HEK293T (cell line): Measurements from ENCODE around the gene ZBTB8B.

Source experiments
- CTCF ChIA-PET: fragments of 350-600 bp; formaldehyde crosslinking; extraction: SDS; loops from one replicate; lab custom pipeline; 2021; ENCODE audit warnings: antibody characterized with exemption, inconsistent platforms; lab: Yijun Ruan, JAX
- POLR2A ChIA-PET: fragments of 350-600 bp; formaldehyde crosslinking; extraction: SDS; loops from one replicate; lab custom pipeline; 2020; ENCODE audit warnings: antibody characterized with exemption, inconsistent platforms; lab: Yijun Ruan, JAX
- DNase-seq: peaks from one replicate; pipeline ENCODE4 v3.0.0; 2012; ENCODE audit warnings: mixed read lengths; ENCODE audit errors: extremely low spot score
- ARNT ChIP-seq: fragments of 450-650 bp; IDR thresholded peaks from 2 replicates; pipeline ENCODE4 v1.6.1; 2017; ENCODE audit warnings: mild to moderate bottlenecking
- BHLHE40 ChIP-seq: fragments of 450-650 bp; IDR thresholded peaks from 2 replicates; pipeline ENCODE4 v1.6.1; 2016; ENCODE audit warnings: mild to moderate bottlenecking, moderate library complexity, borderline replicate concordance
- CTBP1 ChIP-seq: fragments of 450-650 bp; IDR thresholded peaks from 2 replicates; pipeline ENCODE4 v1.6.1; 2016; ENCODE audit warnings: borderline replicate concordance
- ELF4 ChIP-seq: fragments of 450-650 bp; IDR thresholded peaks from 2 replicates; pipeline ENCODE4 v1.6.1; 2017; ENCODE audit warnings: antibody characterized with exemption
- FOXA1 ChIP-seq: fragments of 450-650 bp; IDR thresholded peaks from 2 replicates; pipeline ENCODE4 v1.6.1; 2016; ENCODE audit warnings: mild to moderate bottlenecking
- FOXK2 ChIP-seq: fragments of 450-650 bp; IDR thresholded peaks from 2 replicates; pipeline ENCODE4 v1.6.1; 2016; ENCODE audit warnings: mild to moderate bottlenecking
- FOXM1 ChIP-seq: fragments of 450-650 bp; IDR thresholded peaks from 2 replicates; pipeline ENCODE4 v1.6.1; 2017; ENCODE audit warnings: mild to moderate bottlenecking, borderline replicate concordance
- HDGF ChIP-seq: fragments of 450-650 bp; IDR thresholded peaks from 2 replicates; pipeline ENCODE4 v1.6.1; 2017; ENCODE audit warnings: antibody characterized with exemption, borderline replicate concordance
- L3MBTL2 ChIP-seq: fragments of 450-650 bp; conservative IDR thresholded peaks from 2 replicates; pipeline ENCODE4 v1.6.1; 2016; ENCODE audit warnings: mild to moderate bottlenecking
- LEF1 ChIP-seq: fragments of 450-650 bp; IDR thresholded peaks from 2 replicates; pipeline ENCODE4 v1.6.1; 2017; ENCODE audit warnings: mild to moderate bottlenecking, borderline replicate concordance
- NFRKB ChIP-seq: fragments of 450-650 bp; IDR thresholded peaks from 2 replicates; pipeline ENCODE4 v1.6.1; 2016; ENCODE audit warnings: mild to moderate bottlenecking, moderate library complexity
- SP1 ChIP-seq: fragments of 450-650 bp; IDR thresholded peaks from 2 replicates; pipeline ENCODE4 v1.6.1; 2017
- SUZ12 ChIP-seq: fragments of 450-650 bp; IDR thresholded peaks from 2 replicates; pipeline ENCODE4 v1.6.1; 2016; ENCODE audit warnings: mild to moderate bottlenecking
- TARDBP ChIP-seq: fragments of 450-650 bp; IDR thresholded peaks from 2 replicates; pipeline ENCODE4 v1.6.1; 2016
- ZNF384 ChIP-seq: fragments of 450-650 bp; IDR thresholded peaks from 2 replicates; pipeline ENCODE4 v1.6.1; 2016
- TF ChIP-seq, protein P1 (sequence below): fragments of 450-650 bp; IDR thresholded peaks from 2 replicates; pipeline ENCODE4 v1.6.1; 2016

ZBTB8B gene

DNA sequence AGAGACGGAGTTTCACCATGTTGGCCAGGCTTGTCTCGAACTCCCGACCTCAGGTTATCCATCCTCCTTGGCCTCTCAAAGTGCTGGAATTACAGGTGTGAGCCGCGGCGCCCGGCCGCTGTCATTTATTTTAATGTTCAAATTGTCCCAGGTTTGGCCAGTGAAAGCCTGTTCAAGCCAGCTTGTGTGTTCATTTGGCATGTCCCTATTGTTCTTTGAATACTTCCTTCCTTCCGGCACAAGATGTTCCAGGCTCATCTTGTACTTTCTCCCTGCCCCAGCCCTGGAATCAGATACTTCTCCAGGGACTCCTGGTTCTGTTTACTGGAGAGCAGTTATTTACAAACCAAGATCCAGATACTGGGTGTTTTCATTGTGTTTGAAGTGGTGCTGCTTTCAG is 37.0 kb downstream of the ZBTB8B start:
- no peak for TF ChIP-seq SUZ12
- no peak for TF ChIP-seq ELF4
- no peak for TF ChIP-seq HDGF
- TF ChIP-seq FOXK2: no peak
- TF ChIP-seq FOXA1: no peak
- TF ChIP-seq LEF1: no peak
- TF ChIP-seq FOXM1: no peak
- TF ChIP-seq NFRKB: no peak
- no peak for TF ChIP-seq L3MBTL2
- TF ChIP-seq, protein P1, sequence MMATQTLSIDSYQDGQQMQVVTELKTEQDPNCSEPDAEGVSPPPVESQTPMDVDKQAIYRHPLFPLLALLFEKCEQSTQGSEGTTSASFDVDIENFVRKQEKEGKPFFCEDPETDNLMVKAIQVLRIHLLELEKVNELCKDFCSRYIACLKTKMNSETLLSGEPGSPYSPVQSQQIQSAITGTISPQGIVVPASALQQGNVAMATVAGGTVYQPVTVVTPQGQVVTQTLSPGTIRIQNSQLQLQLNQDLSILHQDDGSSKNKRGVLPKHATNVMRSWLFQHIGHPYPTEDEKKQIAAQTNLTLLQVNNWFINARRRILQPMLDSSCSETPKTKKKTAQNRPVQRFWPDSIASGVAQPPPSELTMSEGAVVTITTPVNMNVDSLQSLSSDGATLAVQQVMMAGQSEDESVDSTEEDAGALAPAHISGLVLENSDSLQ: no peak
- CTCF ChIA-PET: interaction anchor here (0.7 kb wide), 1 partner anchor 95 kb away, joined by 4 read pairs; no protein-coding TSS in a partner anchor
- no peak for DNase-seq
- POLR2A ChIA-PET: no interaction called here

DNA sequence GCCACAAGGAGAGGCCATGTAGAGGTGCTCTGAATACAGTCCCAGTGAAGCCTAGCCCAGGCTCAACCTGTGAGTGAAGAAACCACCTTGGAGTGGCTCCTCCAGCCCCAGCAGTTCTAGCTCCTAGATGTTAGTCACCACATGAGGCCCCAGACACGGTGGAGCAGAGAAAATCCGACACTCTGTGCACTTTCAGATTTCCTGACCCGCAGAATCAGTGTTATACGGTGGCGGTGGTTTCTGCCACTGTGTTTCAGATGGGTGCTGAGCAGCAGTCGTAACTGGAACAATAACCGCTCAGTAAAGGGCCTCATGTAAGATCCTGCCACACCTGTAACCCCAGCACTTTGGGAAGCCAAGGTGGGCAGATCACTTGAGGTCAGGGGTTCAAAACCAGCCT is 38.3 kb downstream of the ZBTB8B start:
- ChIA-PET CTCF (no interaction called here), POLR2A (no interaction called here)
- TF ChIP-seq ELF4 (no peak), FOXK2 (no peak), TARDBP (no peak), SUZ12 (no peak), BHLHE40 (no peak), L3MBTL2 (no peak), SP1 (no peak), HDGF (no peak), NFRKB (no peak)
- TF ChIP-seq, protein P1: no peak
- no peak for DNase-seq

DNA sequence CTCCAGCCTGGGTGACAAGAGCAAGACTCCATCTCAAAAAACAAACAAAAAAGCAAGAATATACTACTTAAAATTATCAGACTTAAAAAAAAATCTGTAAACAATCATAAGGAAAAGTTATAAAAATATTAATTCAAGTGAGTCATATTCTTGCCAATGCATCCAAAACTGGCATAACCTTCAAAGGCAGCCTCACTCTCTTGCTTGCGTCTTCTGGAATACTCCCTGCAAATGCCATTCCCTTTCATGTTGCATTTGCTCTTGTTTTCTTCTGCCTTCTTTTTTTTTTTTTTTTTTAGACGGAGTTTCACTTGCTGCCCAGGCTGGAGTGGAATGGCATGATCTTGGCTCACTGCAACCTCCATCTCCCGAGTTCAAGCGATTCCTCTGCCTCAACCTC is 42.1 kb downstream of the ZBTB8B start:
- CTCF ChIA-PET: no interaction called here
- TF ChIP-seq ZNF384 (no peak; the same call in 1 of the 2 replicates), ARNT (no peak), HDGF (no peak), SP1 (no peak), NFRKB (no peak), FOXK2 (no peak), CTBP1 (no peak), FOXA1 (no peak), SUZ12 (no peak), LEF1 (no peak), BHLHE40 (no peak), ELF4 (no peak), L3MBTL2 (no peak), TARDBP (no peak), FOXM1 (no peak)
- TF ChIP-seq, protein P1: no peak
- no peak for DNase-seq
- POLR2A ChIA-PET: no interaction called here

DNA sequence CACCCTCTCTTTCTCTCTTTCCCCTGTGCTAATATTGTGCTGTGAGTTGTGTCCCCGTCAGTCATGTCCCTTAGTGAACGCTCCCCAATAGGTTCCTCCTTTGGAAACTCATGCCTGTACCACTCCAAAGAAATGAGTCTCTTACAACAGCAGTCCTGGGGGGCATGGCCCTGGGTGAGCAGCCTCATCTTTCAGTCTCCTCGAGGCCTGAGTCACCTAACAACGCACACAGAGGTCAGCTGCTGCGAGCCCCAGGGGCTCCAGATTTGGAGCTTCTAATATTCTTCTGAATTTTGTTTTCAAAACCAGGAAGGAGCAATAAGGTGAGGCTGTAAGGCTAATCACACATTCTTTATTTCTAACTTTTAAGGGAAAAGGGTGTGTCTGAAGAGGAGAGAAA is 43.9 kb downstream of the ZBTB8B start:
- no peak for DNase-seq
- ChIA-PET CTCF (interaction anchor here (1.0 kb wide), 1 partner anchor 12 kb away, joined by 3 read pairs; no protein-coding TSS in a partner anchor), POLR2A (interaction anchor here (1.0 kb wide), 1 partner anchor 60 kb away, joined by 3 read pairs; no protein-coding TSS in a partner anchor)
- no peak for TF ChIP-seq SUZ12
- TF ChIP-seq SP1: no peak
- no peak for TF ChIP-seq FOXA1
- TF ChIP-seq ELF4: no peak
- TF ChIP-seq NFRKB: no peak
- TF ChIP-seq HDGF: no peak
- TF ChIP-seq BHLHE40: no peak

DNA sequence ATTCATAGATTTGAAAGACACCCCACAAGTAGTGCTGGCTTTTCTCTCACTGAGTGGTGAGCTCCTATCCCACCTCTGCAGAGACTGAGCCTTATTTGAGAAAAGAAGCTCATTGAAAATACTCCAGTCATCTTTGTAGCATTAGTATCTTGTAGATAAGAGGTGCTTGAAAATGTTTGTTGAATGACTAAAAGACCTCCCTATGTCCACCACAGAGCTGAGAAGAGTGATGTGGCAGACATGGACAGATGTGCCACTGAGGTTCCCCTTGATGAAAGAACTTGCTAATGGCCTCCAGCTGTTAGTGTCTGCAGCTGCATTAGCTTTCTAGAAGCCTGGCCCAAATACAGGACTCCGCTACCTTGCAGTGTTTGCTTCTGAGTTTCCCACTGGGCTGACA is 45.1 kb downstream of the ZBTB8B start:
- DNase-seq: no peak
- CTCF ChIA-PET: interaction anchor here (0.7 to 1.1 kb wide), 2 partner anchors 10 to 202 kb away, joined by 3 to 4 read pairs; no protein-coding TSS in a partner anchor

More for the DNA sequence above, 45.1 kb downstream of the ZBTB8B start:
- POLR2A ChIA-PET: no interaction called here
- TF ChIP-seq FOXA1: no peak
- no peak for TF ChIP-seq ARNT
- no peak for TF ChIP-seq SP1
- no peak for TF ChIP-seq ELF4
- no peak for TF ChIP-seq FOXM1
- TF ChIP-seq TARDBP: no peak
- no peak for TF ChIP-seq ZNF384
- no peak for TF ChIP-seq SUZ12
- TF ChIP-seq FOXK2: no peak
- no peak for TF ChIP-seq LEF1
- TF ChIP-seq, protein P1: no peak
- no peak for TF ChIP-seq BHLHE40
- TF ChIP-seq HDGF: no peak
- TF ChIP-seq NFRKB: no peak
- TF ChIP-seq L3MBTL2: no peak
- TF ChIP-seq CTBP1: no peak
